ENCODE results near the gene LMLN. TPM values are rescaled to one million over a fixed set of nuclear protein-coding genes. Genes with fewer than 3 reads are reported as not detected.

Gene LMLN
- total RNA-seq, 1 donor = 16.3 TPM

- no peak for DNase-seq (ENCODE audit: insufficient read length, low spot score, missing footprints)
- Histone ChIP-seq H3K4me1 (ENCODE audit: insufficient read depth, low read length) (peaks cover 9% of the 10 kb centered on the region), H3K9me3 (ENCODE audit: low read depth, low read length) (no peaks in the 10 kb centered on the region), H3K79me2 (ENCODE audit: insufficient read depth, low read length) (no peaks in the 10 kb centered on the region), H4K20me1 (ENCODE audit: insufficient read depth, low read length) (no peaks in the 10 kb centered on the region), H3K4me3 (ENCODE audit: insufficient read depth, low read length) (no peak overlapping the region), H2AFZ (ENCODE audit: low read length) (no peak overlapping the region), H3K4me2 (ENCODE audit: insufficient read depth, low read length) (no peak overlapping the region), H3K27me3 (ENCODE audit: insufficient read depth, low read length) (peaks cover 6% of the 10 kb centered on the region), H3K36me3 (ENCODE audit: insufficient read depth, low read length) (no peaks in the 10 kb centered on the region), H3K27ac (ENCODE audit: low read depth, low read length) (no peak overlapping the region)
- TF ChIP-seq, protein P1, sequence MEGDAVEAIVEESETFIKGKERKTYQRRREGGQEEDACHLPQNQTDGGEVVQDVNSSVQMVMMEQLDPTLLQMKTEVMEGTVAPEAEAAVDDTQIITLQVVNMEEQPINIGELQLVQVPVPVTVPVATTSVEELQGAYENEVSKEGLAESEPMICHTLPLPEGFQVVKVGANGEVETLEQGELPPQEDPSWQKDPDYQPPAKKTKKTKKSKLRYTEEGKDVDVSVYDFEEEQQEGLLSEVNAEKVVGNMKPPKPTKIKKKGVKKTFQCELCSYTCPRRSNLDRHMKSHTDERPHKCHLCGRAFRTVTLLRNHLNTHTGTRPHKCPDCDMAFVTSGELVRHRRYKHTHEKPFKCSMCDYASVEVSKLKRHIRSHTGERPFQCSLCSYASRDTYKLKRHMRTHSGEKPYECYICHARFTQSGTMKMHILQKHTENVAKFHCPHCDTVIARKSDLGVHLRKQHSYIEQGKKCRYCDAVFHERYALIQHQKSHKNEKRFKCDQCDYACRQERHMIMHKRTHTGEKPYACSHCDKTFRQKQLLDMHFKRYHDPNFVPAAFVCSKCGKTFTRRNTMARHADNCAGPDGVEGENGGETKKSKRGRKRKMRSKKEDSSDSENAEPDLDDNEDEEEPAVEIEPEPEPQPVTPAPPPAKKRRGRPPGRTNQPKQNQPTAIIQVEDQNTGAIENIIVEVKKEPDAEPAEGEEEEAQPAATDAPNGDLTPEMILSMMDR (IDR thresholded peaks at IDR 0.05; ENCODE audit: extremely low read depth, low read depth, low read length) = no peak
Measured at GRCh38 chr3:198067416-198067815, 107.4 kb downstream of the LMLN start.

GRCh38 chr3:198070871-198071270, 110.9 kb downstream of the LMLN start:
- Histone ChIP-seq H4K20me1 (ENCODE audit: insufficient read depth, low read length) (no peaks in the 10 kb centered on the region), H3K27ac (ENCODE audit: low read depth, low read length) (no peak overlapping the region), H3K4me3 (ENCODE audit: insufficient read depth, low read length) (no peak overlapping the region), H3K36me3 (ENCODE audit: insufficient read depth, low read length) (no peaks in the 10 kb centered on the region), H3K4me1 (ENCODE audit: insufficient read depth, low read length) (peaks cover 9% of the 10 kb centered on the region), H3K4me2 (ENCODE audit: insufficient read depth, low read length) (no peak overlapping the region), H3K9me3 (ENCODE audit: low read depth, low read length) (no peaks in the 10 kb centered on the region), H3K79me2 (ENCODE audit: insufficient read depth, low read length) (no peaks in the 10 kb centered on the region), H2AFZ (ENCODE audit: low read length) (no peak overlapping the region), H3K27me3 (ENCODE audit: insufficient read depth, low read length) (peaks cover 32% of the 10 kb centered on the region)
- TF ChIP-seq, protein P1 (IDR thresholded peaks at IDR 0.05; ENCODE audit: extremely low read depth, low read depth, low read length) = no peak
- no peak for DNase-seq (ENCODE audit: insufficient read length, low spot score, missing footprints)

GRCh38 chr3:198071602-198072287, 111.7 kb downstream of the LMLN start:
- Histone ChIP-seq H2AFZ (ENCODE audit: low read length) (peak overlapping the region; percentile 54), H3K27ac (ENCODE audit: low read depth, low read length) (peak overlapping the region; percentile 43), H3K27me3 (ENCODE audit: insufficient read depth, low read length) (peaks cover 39% of the 10 kb centered on the region), H4K20me1 (ENCODE audit: insufficient read depth, low read length) (no peaks in the 10 kb centered on the region), H3K4me1 (ENCODE audit: insufficient read depth, low read length) (peaks cover 9% of the 10 kb centered on the region), H3K4me3 (ENCODE audit: insufficient read depth, low read length) (no peak overlapping the region), H3K9me3 (ENCODE audit: low read depth, low read length) (no peaks in the 10 kb centered on the region), H3K36me3 (ENCODE audit: insufficient read depth, low read length) (no peaks in the 10 kb centered on the region), H3K79me2 (ENCODE audit: insufficient read depth, low read length) (no peaks in the 10 kb centered on the region), H3K4me2 (ENCODE audit: insufficient read depth, low read length) (no peak overlapping the region)
- TF ChIP-seq, protein P1 (IDR thresholded peaks at IDR 0.05; ENCODE audit: extremely low read depth, low read depth, low read length) = peak; percentile 41
- peak; percentile 81 for DNase-seq (ENCODE audit: insufficient read length, low spot score, missing footprints)

DNA sequence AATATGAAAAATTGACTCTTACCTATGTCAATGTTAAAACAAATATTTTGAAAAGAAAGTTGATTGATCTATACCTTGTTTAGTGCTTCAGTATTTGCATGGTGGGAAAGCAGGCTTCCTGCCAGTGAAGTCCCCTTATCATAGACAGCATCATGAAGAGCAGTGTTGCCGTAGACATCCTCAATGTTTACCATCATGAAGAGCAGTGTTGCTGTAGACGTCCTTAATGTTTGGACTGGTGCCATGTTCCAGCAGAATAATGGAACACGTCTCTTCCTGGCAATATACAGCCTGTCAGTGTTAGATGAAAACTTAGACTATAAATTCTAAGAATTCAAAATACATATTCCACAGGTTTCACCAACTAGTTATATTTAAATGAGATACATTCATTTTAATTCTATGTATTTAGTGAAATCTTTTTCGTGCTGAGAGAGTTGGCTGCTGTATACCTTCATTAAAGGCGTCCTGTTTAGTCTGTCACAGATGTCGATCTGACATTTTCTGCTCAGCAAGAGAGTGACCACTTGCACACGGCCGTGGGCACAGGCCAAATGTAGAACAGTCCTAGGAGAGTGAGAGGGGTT, 116.8 kb downstream of the LMLN start:
- H3K4me1 ChIP-seq (ENCODE audit: insufficient read depth, low read length) = peaks cover 10% of the 10 kb centered on the region
- H4K20me1 ChIP-seq (ENCODE audit: insufficient read depth, low read length) = no peaks in the 10 kb centered on the region
- H3K4me3 ChIP-seq (ENCODE audit: insufficient read depth, low read length) = no peak overlapping the region
- peaks cover 72% of the 10 kb centered on the region for H3K27me3 ChIP-seq (ENCODE audit: insufficient read depth, low read length)
- DNase-seq (ENCODE audit: insufficient read length, low spot score, missing footprints) = no peak
- H3K36me3 ChIP-seq (ENCODE audit: insufficient read depth, low read length) = no peaks in the 10 kb centered on the region
- TF ChIP-seq, protein P1 (IDR thresholded peaks at IDR 0.05; ENCODE audit: extremely low read depth, low read depth, low read length) = no peak
- no peak overlapping the region for H2AFZ ChIP-seq (ENCODE audit: low read length)
- no peaks in the 10 kb centered on the region for H3K79me2 ChIP-seq (ENCODE audit: insufficient read depth, low read length)
- H3K9me3 ChIP-seq (ENCODE audit: low read depth, low read length) = no peaks in the 10 kb centered on the region
- H3K27ac ChIP-seq (ENCODE audit: low read depth, low read length) = no peak overlapping the region
- H3K4me2 ChIP-seq (ENCODE audit: insufficient read depth, low read length) = no peak overlapping the region
